Hepatic stellate cell (primary cell): ENCODE measurements around the gene BRF1.

ENCODE experiments used
- DNase-seq: peaks from one replicate; pipeline ENCODE4 v3.0.0; 2011; ENCODE audit warnings: low spot score

BRF1 gene

GRCh38 chr14:105195051-105195450, 105.8 kb downstream of the BRF1 start:
- no peak for DNase-seq

GRCh38 chr14:105193916-105194782, 106.7 kb downstream of the BRF1 start:
- DNase-seq = no peak

GRCh38 chr14:105192866-105193731, 107.7 kb downstream of the BRF1 start:
- DNase-seq = peak; percentile 71

GRCh38 chr14:105187935-105188524, 112.8 kb downstream of the BRF1 start:
- DNase-seq = no peak

GRCh38 chr14:105187116-105187515, 113.7 kb downstream of the BRF1 start:
- DNase-seq = no peak

- no peak for DNase-seq
Measured at GRCh38 chr14:105185973-105186372, 114.8 kb downstream of the BRF1 start.

GRCh38 chr14:105185001-105185400, 115.8 kb downstream of the BRF1 start:
- DNase-seq = no peak

- DNase-seq = no peak
Measured at GRCh38 chr14:105184461-105184860, 116.3 kb downstream of the BRF1 start.

GRCh38 chr14:105182296-105183020, 118.3 kb downstream of the BRF1 start:
- DNase-seq = no peak

- no peak for DNase-seq
Measured at GRCh38 chr14:105181549-105182295, 119.1 kb downstream of the BRF1 start.

- DNase-seq = peak; percentile 95
Measured at GRCh38 chr14:105180592-105181548, 119.9 kb downstream of the BRF1 start, which contains the start of gene NUDT14. NUDT14 (minus strand) TSS chr14:105181312; CDS start chr14:105181209, 103 bp downstream.

GRCh38 chr14:105179191-105179590, 121.6 kb downstream of the BRF1 start:
- DNase-seq = no peak

GRCh38 chr14:105178868-105179140, 122.0 kb downstream of the BRF1 start:
- DNase-seq = no peak

- DNase-seq = no peak
Measured at GRCh38 chr14:105178069-105178867, 122.5 kb downstream of the BRF1 start.

GRCh38 chr14:105177082-105177481, 123.7 kb downstream of the BRF1 start:
- no peak for DNase-seq

GRCh38 chr14:105176513-105176912, 124.3 kb downstream of the BRF1 start:
- DNase-seq = no peak

GRCh38 chr14:105173901-105174894, 126.6 kb downstream of the BRF1 start:
- no peak for DNase-seq

- no peak for DNase-seq
Measured at GRCh38 chr14:105173145-105173544, 127.7 kb downstream of the BRF1 start.
